Keratinocyte (primary cell): ENCODE measurements around the gene MMP23B. TPM values are rescaled to one million over a fixed set of nuclear protein-coding genes. Genes with fewer than 3 reads are reported as not detected.

Source experiments
- DNase-seq: peaks from one replicate; pipeline ENCODE4 v3.0.0-alpha.2; 2011; ENCODE audit warnings: low read depth, missing footprints, low spot score
- FAIRE-seq: peaks from 2 replicates; lab custom pipeline; 2011; peaks lifted over from hg19 to GRCh38; lab: Jason Lieb, UNC
- H2AFZ ChIP-seq: 2 replicates; pipeline ENCODE4 v1.6.0; 2012; ENCODE audit warnings: low read length, control low read depth, inconsistent platforms; ENCODE audit not compliant: control insufficient read depth
- H3K27ac ChIP-seq: 2 replicates; pipeline ENCODE4 v1.5.1; 2011; ENCODE audit warnings: low read length; ENCODE audit not compliant: control insufficient read depth, insufficient read depth
- H3K27me3 ChIP-seq: 3 replicates; pipeline ENCODE4 v1.6.0; 2011; ENCODE audit warnings: low read length; ENCODE audit not compliant: control insufficient read depth, insufficient read depth; ENCODE audit errors: extremely low read depth
- H3K36me3 ChIP-seq, 2 experiments: 2 replicates in 1 of 2; 3 replicates in 1 of 2; pipeline ENCODE4 v1.5.1; 2011; ENCODE audit warnings: low read length in 2 of 2, mild to moderate bottlenecking in 1 of 2; ENCODE audit not compliant: control insufficient read depth in 2 of 2, insufficient read depth in 2 of 2; ENCODE audit errors: extremely low read depth in 1 of 2
- H3K4me1 ChIP-seq: 3 replicates; pipeline ENCODE4 v1.5.1; 2011; ENCODE audit warnings: low read length; ENCODE audit not compliant: control insufficient read depth, insufficient read depth; ENCODE audit errors: extremely low read depth
- H3K4me2 ChIP-seq: 3 replicates; pipeline ENCODE4 v1.6.0; 2011; ENCODE audit warnings: low read depth, low read length; ENCODE audit not compliant: control insufficient read depth, insufficient read depth; ENCODE audit errors: extremely low read depth
- H3K4me3 ChIP-seq, 3 experiments: fragments of 200-600 bp in 1 of 3; sonication (generic) in 1 of 3; 2 replicates in 2 of 3; 3 replicates in 1 of 3; pipeline ENCODE4 v1.5.1; 2011 to 2016; ENCODE audit warnings: low read length in 3 of 3, mild to moderate bottlenecking in 3 of 3, control low read depth in 2 of 3, inconsistent platforms in 1 of 3, low read depth in 1 of 3, mixed read lengths in 1 of 3, mixed run types in 1 of 3, moderate library complexity in 1 of 3; ENCODE audit not compliant: control insufficient read depth in 2 of 3, insufficient read depth in 2 of 3; ENCODE audit errors: extremely low read depth in 1 of 3
- H3K79me2 ChIP-seq: 2 replicates; pipeline ENCODE4 v1.6.0; 2012; ENCODE audit warnings: low read length; ENCODE audit not compliant: control insufficient read depth, insufficient read depth
- H3K9ac ChIP-seq: 3 replicates; pipeline ENCODE4 v1.6.0; 2011; ENCODE audit warnings: low read length; ENCODE audit not compliant: control insufficient read depth, insufficient read depth; ENCODE audit errors: extremely low read depth
- H3K9me1 ChIP-seq: 3 replicates; pipeline ENCODE4 v1.6.0; 2011; ENCODE audit warnings: low read length; ENCODE audit not compliant: control insufficient read depth, insufficient read depth; ENCODE audit errors: extremely low read depth
- H3K9me3 ChIP-seq: 2 replicates; pipeline ENCODE4 v1.5.1; 2012; ENCODE audit warnings: low read depth, low read length; ENCODE audit not compliant: control insufficient read depth
- H4K20me1 ChIP-seq: 3 replicates; pipeline ENCODE4 v1.6.0; 2011; ENCODE audit warnings: low read length; ENCODE audit not compliant: control insufficient read depth, insufficient read depth; ENCODE audit errors: extremely low read depth
- EZH2 ChIP-seq: IDR thresholded peaks from one replicate; pipeline ENCODE4 v1.6.1; 2012; ENCODE audit warnings: inconsistent platforms, mild to moderate bottlenecking, low read length, moderate library complexity
- dilution Hi-C: fragments of 300-500 bp; cut with MboI; formaldehyde crosslinking; loops from one replicate; pipeline ENCODE4 v1.7.0; 2020; ENCODE audit warnings: low sequenced_read_pairs; ENCODE audit not compliant: extremely low pct_ligation_motif_present
- polyA plus RNA-seq, 5 experiments: library from polyadenylated mRNA; depleted of rRNA in 3 of 5; stranded (reverse) in 3 of 5; stranded (forward) in 1 of 5; unstranded in 1 of 5; fragments of >200 nt; gene quantifications; 1 replicate in 1 of 5; 2 replicates in 3 of 5; 3 replicates in 1 of 5; pipeline versions ENCODE4 v1.2.1 to v1.2.3, GENCODE V29; 2011 to 2012; ENCODE audit warnings: missing spikeins in 2 of 5, low read depth in 1 of 5, low replicate concordance in 1 of 5
- TF ChIP-seq, protein P1 (sequence below), 3 experiments: IDR thresholded peaks in 1 of 3; conservative IDR thresholded peaks in 1 of 3; optimal IDR thresholded peaks in 1 of 3; 2 replicates in 2 of 3; 3 replicates in 1 of 3; pipeline versions ENCODE3 to v1.5.1; 2011; ENCODE audit warnings: low read length in 3 of 3, mild to moderate bottlenecking in 3 of 3, moderate library complexity in 2 of 3, control low read depth in 1 of 3, inconsistent platforms in 1 of 3; ENCODE audit not compliant: insufficient read depth in 2 of 3; ENCODE audit errors: extremely low read depth in 1 of 3

Gene MMP23B
- polyA plus RNA-seq, 1 donor (not counting 4 experiments of a cell fraction or from before 2014, with no cell fraction given): not detected

GRCh38 chr1:1680031-1680911, 48.3 kb downstream of the MMP23B start:
- Histone ChIP-seq H3K36me3 (peaks cover 0 to 2% of the 10 kb centered on the region in 2 experiments), H3K9me3 (no peaks in the 10 kb centered on the region), H3K4me3 (no peak overlapping the region), H2AFZ (no peak overlapping the region), H3K4me2 (no peak overlapping the region), H3K9ac (no peak overlapping the region), H4K20me1 (no peaks in the 10 kb centered on the region), H3K79me2 (peaks cover 25% of the 10 kb centered on the region), H3K27ac (no peak overlapping the region), H3K4me1 (no peaks in the 10 kb centered on the region), H3K27me3 (no peaks in the 10 kb centered on the region), H3K9me1 (no peaks in the 10 kb centered on the region)
- no peak for FAIRE-seq
- no peak for TF ChIP-seq EZH2
- TF ChIP-seq, protein P1, sequence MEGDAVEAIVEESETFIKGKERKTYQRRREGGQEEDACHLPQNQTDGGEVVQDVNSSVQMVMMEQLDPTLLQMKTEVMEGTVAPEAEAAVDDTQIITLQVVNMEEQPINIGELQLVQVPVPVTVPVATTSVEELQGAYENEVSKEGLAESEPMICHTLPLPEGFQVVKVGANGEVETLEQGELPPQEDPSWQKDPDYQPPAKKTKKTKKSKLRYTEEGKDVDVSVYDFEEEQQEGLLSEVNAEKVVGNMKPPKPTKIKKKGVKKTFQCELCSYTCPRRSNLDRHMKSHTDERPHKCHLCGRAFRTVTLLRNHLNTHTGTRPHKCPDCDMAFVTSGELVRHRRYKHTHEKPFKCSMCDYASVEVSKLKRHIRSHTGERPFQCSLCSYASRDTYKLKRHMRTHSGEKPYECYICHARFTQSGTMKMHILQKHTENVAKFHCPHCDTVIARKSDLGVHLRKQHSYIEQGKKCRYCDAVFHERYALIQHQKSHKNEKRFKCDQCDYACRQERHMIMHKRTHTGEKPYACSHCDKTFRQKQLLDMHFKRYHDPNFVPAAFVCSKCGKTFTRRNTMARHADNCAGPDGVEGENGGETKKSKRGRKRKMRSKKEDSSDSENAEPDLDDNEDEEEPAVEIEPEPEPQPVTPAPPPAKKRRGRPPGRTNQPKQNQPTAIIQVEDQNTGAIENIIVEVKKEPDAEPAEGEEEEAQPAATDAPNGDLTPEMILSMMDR (optimal IDR thresholded peaks at IDR 0.05 in 1 of 3, IDR thresholded peaks at IDR 0.05 in 1 of 3, conservative IDR thresholded peaks at IDR 0.05 in 1 of 3; ENCODE audit: extremely low read depth in 1 of 3, insufficient read depth in 2 of 3, low read length in 3 of 3): no peak
- dilution Hi-C loops: no loop called here
- no peak for DNase-seq

DNA sequence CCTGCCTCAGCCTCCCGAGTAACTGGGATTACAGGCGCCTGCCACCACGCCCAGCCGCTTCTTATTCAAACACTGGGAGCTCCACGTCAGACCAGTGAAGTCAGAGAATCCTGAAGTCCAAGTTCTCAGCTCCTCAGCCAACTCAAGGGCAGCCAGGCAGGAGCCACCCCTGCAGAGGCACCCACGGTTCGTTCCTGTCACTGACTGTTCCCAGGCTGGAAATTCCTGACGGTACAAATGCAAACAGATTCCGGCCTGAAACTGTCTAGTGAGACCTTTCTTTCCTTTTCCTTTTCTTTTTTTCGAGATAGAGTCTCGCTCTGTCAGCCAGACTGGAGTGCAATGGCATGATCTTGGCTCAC, 48.9 kb downstream of the MMP23B start:
- H3K79me2 ChIP-seq: peaks cover 31% of the 10 kb centered on the region
- H3K9me1 ChIP-seq: no peaks in the 10 kb centered on the region
- no peak overlapping the region for H3K4me2 ChIP-seq
- H3K4me3 ChIP-seq: no peak overlapping the region
- TF ChIP-seq EZH2: no peak
- TF ChIP-seq, protein P1 (optimal IDR thresholded peaks at IDR 0.05 in 1 of 3, IDR thresholded peaks at IDR 0.05 in 1 of 3, conservative IDR thresholded peaks at IDR 0.05 in 1 of 3; ENCODE audit: extremely low read depth in 1 of 3, insufficient read depth in 2 of 3, low read length in 3 of 3): no peak
- no peak overlapping the region for H3K9ac ChIP-seq
- dilution Hi-C loops: no loop called here
- DNase-seq: no peak
- no peaks in the 10 kb centered on the region for H4K20me1 ChIP-seq
- H3K9me3 ChIP-seq: no peaks in the 10 kb centered on the region
- H3K36me3 ChIP-seq: peaks cover 0 to 2% of the 10 kb centered on the region in 2 experiments
- H3K4me1 ChIP-seq: no peaks in the 10 kb centered on the region
- no peak overlapping the region for H2AFZ ChIP-seq
- FAIRE-seq: no peak
- H3K27ac ChIP-seq: no peak overlapping the region
- no peaks in the 10 kb centered on the region for H3K27me3 ChIP-seq
